Tibial nerve (tissue), 4 donors: ENCODE results near the gene PTPRT. TPM values are rescaled to one million over a fixed set of nuclear protein-coding genes. Genes with fewer than 3 reads are reported as not detected.

Source experiments
- DNase-seq, 2 donors: peaks; one replicate each; pipeline ENCODE4 v3.0.0-alpha.2; 2019; ENCODE audit warnings: low spot score in 2 of 2
- H3K27ac ChIP-seq, 4 donors: fragments of 200-600 bp; sonication (generic) in 3 of 4; one replicate each; pipeline ENCODE4 v1.5.1; 2017 to 2019; ENCODE audit warnings: mild to moderate bottlenecking in 1 of 4
- H3K27me3 ChIP-seq, 2 donors: fragments of 200-600 bp; sonication (generic) in 1 of 2; one replicate each; pipeline versions ENCODE4 v1.5.1 to v1.6.0; 2017 to 2019
- H3K36me3 ChIP-seq, 3 donors: fragments of 200-600 bp; sonication (generic); one replicate each; pipeline ENCODE4 v1.5.1; 2018 to 2019
- H3K4me1 ChIP-seq, 4 donors: fragments of 200-600 bp; sonication (generic) in 3 of 4; one replicate each; pipeline ENCODE4 v1.5.1; 2017 to 2019
- H3K4me3 ChIP-seq, 4 donors: fragments of 200-600 bp; sonication (generic) in 3 of 4; one replicate each; pipeline ENCODE4 v1.5.1; 2017 to 2019; ENCODE audit warnings: mild to moderate bottlenecking in 1 of 4, moderate library complexity in 1 of 4
- H3K9me3 ChIP-seq, 4 donors: fragments of 200-600 bp; sonication (generic) in 3 of 4; one replicate each; pipeline ENCODE4 v1.5.1; 2017 to 2019
- CTCF ChIP-seq, 5 experiments: fragments of 200-600 bp in 3 of 5; fragments of 450-650 bp in 2 of 5; sonication (generic) in 3 of 5; IDR thresholded peaks; one replicate each; pipeline ENCODE4 v1.5.1; 2016 to 2019; ENCODE audit warnings: antibody characterized with exemption in 5 of 5, mild to moderate bottlenecking in 3 of 5, moderate library complexity in 2 of 5
- EP300 ChIP-seq, 2 donors: sonication (generic); formaldehyde crosslinking; IDR thresholded peaks; one replicate each; pipeline ENCODE4 v1.6.1; 2017; ENCODE audit warnings: antibody characterized with exemption in 2 of 2, mild to moderate bottlenecking in 1 of 2
- POLR2A ChIP-seq, 2 donors: fragments of 450-650 bp; IDR thresholded peaks; one replicate each; pipeline ENCODE4 v1.6.1; 2017; ENCODE audit warnings: antibody characterized with exemption in 2 of 2, mild to moderate bottlenecking in 2 of 2, moderate library complexity in 2 of 2
- WGBS, 2 donors: methylation state at CpG; one replicate each; pipeline ENCODE4 v1.1.5; 2018; 5-methylcytosine and 5-hydroxymethylcytosine counted together
- total RNA-seq, 4 donors: library from RNA; depleted of rRNA; stranded (reverse); fragments of >200 nt; gene quantifications; one replicate each; pipeline ENCODE4 v1.1.0, GENCODE V29; 2016

PTPRT gene
- total RNA-seq, 4 donors from 2014 or later, result under 0.01 TPM; not detected in 3

DNA sequence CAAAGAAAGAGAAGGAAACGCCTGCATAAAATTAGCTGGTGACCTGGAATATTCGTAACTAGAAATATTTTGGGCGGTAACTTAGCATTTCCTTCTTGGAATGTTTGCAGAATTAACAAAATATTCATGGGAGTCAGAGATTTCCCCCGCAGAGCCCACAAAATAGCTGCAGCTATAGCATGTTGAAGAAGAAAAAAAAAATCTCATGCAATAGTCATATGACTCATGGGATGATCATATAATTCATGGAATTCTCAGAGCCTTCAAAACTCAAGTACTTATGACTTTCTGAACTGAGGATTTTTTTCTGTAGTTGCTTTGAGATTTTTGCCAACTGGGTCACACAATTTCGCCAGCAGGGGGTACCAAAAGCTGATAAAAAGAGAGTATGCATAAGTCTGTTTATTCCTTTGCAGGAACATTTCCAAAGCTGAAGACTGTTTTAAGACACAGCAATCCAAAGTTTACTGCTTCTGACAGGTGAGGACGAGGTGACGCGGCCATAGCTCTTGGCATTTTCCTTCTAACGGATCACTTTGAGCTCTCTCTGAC lies 985.5 kb downstream of the PTPRT start:
- H3K9me3 ChIP-seq, result no peaks in the 10 kb centered on the region
- 55 to 61% methylated on average over 9 of the region's 9 CpGs for WGBS, 2 donors
- TF ChIP-seq POLR2A (IDR thresholded peaks at IDR 0.05) (no peak), EP300 (IDR thresholded peaks at IDR 0.05) (no peak), CTCF (IDR thresholded peaks at IDR 0.05) (peak in 1 of 5 experiments; percentile 27)
- H3K4me1 ChIP-seq, result no peaks in the 10 kb centered on the region
- H3K4me3 ChIP-seq, result no peak overlapping the region
- no peaks in the 10 kb centered on the region for H3K27me3 ChIP-seq
- H3K36me3 ChIP-seq, result no peaks in the 10 kb centered on the region
- H3K27ac ChIP-seq, result no peak overlapping the region
- DNase-seq, result peak in 1 of 2 donors; percentile 29

GRCh38 chr20:42197599-42197998 lies 992.1 kb downstream of the PTPRT start:
- Histone ChIP-seq H3K27me3 (no peaks in the 10 kb centered on the region), H3K4me1 (no peaks in the 10 kb centered on the region), H3K36me3 (no peaks in the 10 kb centered on the region), H3K9me3 (no peaks in the 10 kb centered on the region), H3K4me3 (no peak overlapping the region), H3K27ac (no peak overlapping the region)
- TF ChIP-seq CTCF (IDR thresholded peaks at IDR 0.05) (no peak), EP300 (IDR thresholded peaks at IDR 0.05) (no peak), POLR2A (IDR thresholded peaks at IDR 0.05) (no peak)
- DNase-seq, result no peak

DNA sequence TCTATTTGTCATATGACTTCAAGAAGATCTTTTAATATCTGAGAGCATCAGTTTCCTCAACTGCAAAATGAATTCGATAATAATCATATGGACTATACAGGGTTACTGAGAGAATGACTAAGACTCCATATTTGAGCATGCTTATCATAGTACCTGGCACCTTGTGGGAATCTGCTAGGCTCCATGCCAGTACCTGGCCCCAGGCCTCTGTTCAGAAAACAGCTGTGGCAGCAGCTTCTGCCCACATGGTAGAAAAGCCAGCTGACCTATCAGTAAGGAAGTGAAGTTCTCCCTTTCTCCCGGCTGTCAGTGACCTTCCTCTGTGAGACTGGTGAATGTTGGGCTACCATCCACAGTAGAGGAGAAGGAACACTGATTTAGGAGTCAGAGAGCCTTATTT lies 996.6 kb downstream of the PTPRT start:
- 63 to 64% methylated on average over 2 of the region's 2 CpGs for WGBS, 2 donors
- H3K27ac ChIP-seq, result no peak overlapping the region
- no peak for DNase-seq
- no peaks in the 10 kb centered on the region for H3K9me3 ChIP-seq
- H3K27me3 ChIP-seq, result no peaks in the 10 kb centered on the region
- no peaks in the 10 kb centered on the region for H3K4me1 ChIP-seq
- H3K4me3 ChIP-seq, result no peak overlapping the region
- TF ChIP-seq CTCF (IDR thresholded peaks at IDR 0.05), result no peak
- TF ChIP-seq POLR2A (IDR thresholded peaks at IDR 0.05), result no peak
- no peaks in the 10 kb centered on the region for H3K36me3 ChIP-seq

DNA sequence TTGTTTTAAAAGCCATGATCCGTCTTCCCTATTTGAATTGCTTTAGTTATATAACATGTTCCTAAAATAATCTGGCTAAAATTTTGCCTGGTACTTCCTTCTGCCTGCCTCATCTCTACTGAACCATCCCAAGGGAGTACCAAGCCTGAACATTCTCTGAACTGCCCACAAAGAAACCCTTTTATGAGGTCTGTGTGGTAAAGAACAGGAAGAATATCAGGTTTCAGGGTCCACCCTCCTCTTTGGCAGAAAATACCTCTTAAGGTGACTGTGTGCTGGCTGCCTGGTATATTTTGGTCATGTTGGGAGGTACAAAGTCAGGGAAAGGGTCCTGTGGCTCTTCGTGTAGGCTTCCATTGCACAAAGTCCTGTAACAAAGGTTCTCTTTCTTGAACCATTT lies 997.4 kb downstream of the PTPRT start:
- Histone ChIP-seq H3K4me1 (no peaks in the 10 kb centered on the region), H3K4me3 (no peak overlapping the region), H3K27me3 (no peaks in the 10 kb centered on the region), H3K27ac (no peak overlapping the region), H3K36me3 (no peaks in the 10 kb centered on the region), H3K9me3 (no peaks in the 10 kb centered on the region)
- no peak for DNase-seq
- WGBS, 2 donors, result 15 to 24% methylated on average over 2 of the region's 2 CpGs
- TF ChIP-seq POLR2A (IDR thresholded peaks at IDR 0.05) (no peak), CTCF (IDR thresholded peaks at IDR 0.05) (no peak), EP300 (IDR thresholded peaks at IDR 0.05) (no peak)

GRCh38 chr20:42191140-42191860 lies 998.4 kb downstream of the PTPRT start:
- Histone ChIP-seq H3K4me3 (no peak overlapping the region), H3K27ac (no peak overlapping the region), H3K4me1 (no peaks in the 10 kb centered on the region), H3K27me3 (no peaks in the 10 kb centered on the region), H3K36me3 (no peaks in the 10 kb centered on the region), H3K9me3 (no peaks in the 10 kb centered on the region)
- no peak for DNase-seq
- WGBS, 2 donors, result 58 to 59% methylated on average over 4 of the region's 4 CpGs
- no peak for TF ChIP-seq POLR2A (IDR thresholded peaks at IDR 0.05)
- TF ChIP-seq CTCF (IDR thresholded peaks at IDR 0.05), result no peak
- TF ChIP-seq EP300 (IDR thresholded peaks at IDR 0.05), result no peak
